Naive B cell (primary cell): ENCODE measurements around the gene GPX4. TPM values are rescaled to one million over a fixed set of nuclear protein-coding genes. Genes with fewer than 3 reads are reported as not detected.
A peak's percentile ranks its signal among the peaks of the same experiment; 100 is the strongest.

Source experiments
- ATAC-seq, 2 donors: fragments of 150-1000 bp; cut with Tn5 transposase; 2 replicates each; pipeline ENCODE4 v1.10.0; 2021; ENCODE audit warnings: low read depth in 2 of 2, mild to moderate bottlenecking in 2 of 2, moderate library complexity in 2 of 2
- DNase-seq: peaks from one replicate; pipeline ENCODE4 v3.0.0; 2022
- H3K27ac Mint-ChIP-seq, 6 donors: one replicate each; pipeline ENCODE4 v1.8.0; 2020 to 2022; ENCODE audit warnings: mild to moderate bottlenecking in 6 of 6, mixed read lengths in 6 of 6, moderate library complexity in 5 of 6, inconsistent platforms in 2 of 6
- H3K27me3 Mint-ChIP-seq, 3 donors: one replicate each; pipeline ENCODE4 v1.8.0; 2021 to 2022; ENCODE audit warnings: mixed read lengths in 3 of 3, mild to moderate bottlenecking in 1 of 3
- H3K36me3 Mint-ChIP-seq, 2 donors: one replicate each; pipeline ENCODE4 v1.8.0; 2020 to 2022; ENCODE audit warnings: mixed read lengths in 2 of 2, inconsistent platforms in 1 of 2, mild to moderate bottlenecking in 1 of 2
- H3K4me1 Mint-ChIP-seq, 3 donors: one replicate each; pipeline ENCODE4 v1.8.0; 2020 to 2022; ENCODE audit warnings: mixed read lengths in 3 of 3, inconsistent platforms in 1 of 3, mild to moderate bottlenecking in 1 of 3, moderate library complexity in 1 of 3
- H3K4me3 Mint-ChIP-seq, 8 donors: one replicate each; pipeline ENCODE4 v1.8.0; 2020 to 2022; ENCODE audit warnings: mild to moderate bottlenecking in 8 of 8, mixed read lengths in 8 of 8, moderate library complexity in 8 of 8, inconsistent platforms in 2 of 8
- H3K9me3 Mint-ChIP-seq, 7 donors: one replicate each; pipeline ENCODE4 v1.8.0; 2020 to 2022; ENCODE audit warnings: mixed read lengths in 7 of 7, mild to moderate bottlenecking in 5 of 7, inconsistent platforms in 2 of 7, moderate library complexity in 1 of 7
- polyA plus RNA-seq, 6 donors: library from polyadenylated mRNA; unstranded; fragments of 300-500 nt; fragmentation: Illumina TruSeq; gene quantifications; one replicate each; pipeline ENCODE4 v1.2.3, GENCODE V29; 2021; ENCODE audit warnings: low read depth in 6 of 6

GPX4 gene
- polyA plus RNA-seq, 6 donors from 2014 or later: 235 to 356 (median 314) TPM

DNA sequence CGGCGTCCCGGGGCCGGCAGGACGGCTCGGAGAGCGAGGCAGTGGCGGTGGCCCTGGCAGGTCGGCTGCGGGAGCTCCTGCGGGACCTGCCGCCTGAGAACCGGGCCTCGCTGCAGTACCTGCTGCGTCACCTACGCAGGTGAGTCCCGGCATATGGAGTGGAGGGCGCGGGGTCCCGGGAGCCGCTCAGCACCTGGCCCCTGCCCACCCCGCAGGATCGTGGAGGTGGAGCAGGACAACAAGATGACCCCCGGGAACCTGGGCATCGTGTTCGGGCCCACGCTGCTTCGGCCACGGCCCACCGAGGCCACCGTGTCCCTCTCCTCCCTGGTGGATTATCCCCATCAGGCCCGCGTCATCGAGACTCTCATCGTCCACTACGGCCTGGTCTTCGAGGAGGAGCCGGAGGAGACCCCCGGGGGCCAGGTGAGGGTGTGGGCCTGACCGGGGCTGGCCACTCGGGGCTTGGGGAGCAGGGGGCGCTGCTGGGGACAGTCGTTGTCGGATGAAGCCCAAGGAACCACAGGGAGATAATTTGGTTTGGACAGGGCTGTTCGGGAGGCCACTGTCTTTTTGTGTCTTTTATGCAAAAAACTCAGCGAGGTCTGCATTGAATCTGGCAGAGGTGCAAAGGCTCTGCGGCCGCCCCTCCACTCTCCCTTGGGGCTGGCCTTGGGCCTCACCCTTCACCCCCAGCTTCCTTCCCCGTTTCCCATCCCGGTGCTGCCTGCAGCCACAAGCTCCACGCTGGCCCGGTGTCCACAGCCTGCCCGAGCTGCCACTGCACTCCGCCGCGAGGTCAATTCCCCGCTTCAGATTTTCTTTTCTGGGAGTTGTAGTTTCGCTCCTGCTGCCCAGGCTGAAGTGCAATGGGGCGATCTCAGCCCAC lies 20.6 kb upstream of the GPX4 start:
- Mint-ChIP-seq H3K27ac (peak overlapping the region in 3 of 6 donors; percentile 28 to 82 (median 79)), H3K27me3 (no peaks in the 10 kb centered on the region), H3K4me1 (peaks cover 20 to 25% (median 23%) of the 10 kb centered on the region in 3 donors), H3K4me3 (no peak overlapping the region), H3K9me3 (no peaks in the 10 kb centered on the region), H3K36me3 (peaks cover 0 to 10% of the 10 kb centered on the region in 2 donors)
- no peak for DNase-seq
- ATAC-seq: no peak

DNA sequence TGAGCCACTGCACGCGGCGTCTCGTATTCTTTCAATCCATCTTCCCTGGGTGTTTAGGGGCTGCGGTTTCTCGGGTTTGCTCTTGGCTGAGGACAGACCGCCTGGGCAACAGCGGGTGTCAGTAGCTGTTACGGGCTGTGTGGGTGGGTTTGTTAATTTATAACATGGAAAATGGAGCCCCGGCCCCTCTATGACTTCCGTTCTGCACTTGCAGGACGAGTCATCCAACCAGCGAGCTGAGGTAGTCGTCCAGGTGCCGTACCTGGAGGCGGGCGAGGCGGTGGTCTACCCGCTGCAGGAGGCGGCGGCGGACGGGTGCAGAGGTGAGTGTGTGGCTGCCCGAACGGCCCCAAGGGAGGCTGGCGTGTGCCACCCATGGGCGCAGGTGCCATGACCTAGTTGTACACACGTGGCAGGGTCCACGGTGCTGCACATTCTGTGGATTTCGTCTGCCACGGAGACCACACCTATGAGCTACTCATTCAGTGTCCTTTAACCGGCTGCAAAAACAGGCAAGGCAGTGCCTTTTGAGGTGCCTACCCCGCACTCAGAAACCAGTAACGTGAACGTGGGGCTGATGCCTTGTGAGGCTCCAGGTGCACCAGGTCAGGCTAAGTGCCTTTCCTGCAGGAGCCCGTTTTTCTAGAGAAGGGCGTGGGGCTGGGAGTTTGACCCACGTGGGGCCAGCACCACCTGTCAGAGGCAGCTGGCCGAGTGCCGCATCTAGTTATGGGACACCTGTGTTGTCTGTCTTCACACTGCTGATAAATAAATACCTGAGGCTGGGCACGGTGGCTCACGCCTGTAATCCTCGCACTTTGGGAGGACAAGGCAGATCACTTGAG lies 19.5 kb upstream of the GPX4 start:
- peak overlapping the region in 2 of 8 donors; percentile 29 to 33 for H3K4me3 Mint-ChIP-seq
- peak overlapping the region in 5 of 6 donors; percentile 76 to 82 (median 81) for H3K27ac Mint-ChIP-seq
- H3K27me3 Mint-ChIP-seq: no peaks in the 10 kb centered on the region
- ATAC-seq (no peak), DNase-seq (no peak)
- H3K4me1 Mint-ChIP-seq: peaks cover 24 to 31% (median 31%) of the 10 kb centered on the region in 3 donors
- no peaks in the 10 kb centered on the region for H3K9me3 Mint-ChIP-seq
- H3K36me3 Mint-ChIP-seq: peaks cover 0 to 10% of the 10 kb centered on the region in 2 donors

DNA sequence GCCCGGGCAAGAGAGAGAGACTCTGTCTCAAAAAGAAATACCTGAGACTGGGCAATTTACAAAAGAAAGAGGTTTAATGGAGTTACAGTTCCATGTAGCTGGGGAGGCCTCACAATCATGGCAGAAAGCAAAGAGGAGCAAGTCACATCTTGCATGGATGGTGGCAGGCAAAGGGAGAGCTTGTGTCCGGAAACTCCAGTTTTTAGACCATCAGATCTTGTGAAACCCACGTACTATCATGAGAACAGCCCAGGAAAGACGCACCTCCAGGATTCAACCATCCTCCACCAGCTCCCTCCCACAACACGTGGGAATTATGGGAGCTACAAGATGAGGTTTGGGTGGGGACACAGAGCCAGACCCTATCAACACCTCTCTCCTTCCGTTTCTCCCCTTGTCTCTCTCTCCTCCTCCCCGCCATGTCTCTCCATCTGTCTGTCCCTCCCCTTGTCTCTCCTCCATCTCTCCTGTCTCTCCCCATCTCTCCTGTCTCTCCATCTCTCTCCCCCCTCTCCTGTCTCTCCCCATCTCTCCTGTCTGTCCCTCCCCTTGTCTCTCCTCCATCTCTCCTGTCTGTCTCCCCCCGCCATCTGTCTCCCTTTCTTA lies 18.6 kb upstream of the GPX4 start:
- Mint-ChIP-seq H3K9me3 (no peaks in the 10 kb centered on the region), H3K27ac (peak overlapping the region in 3 of 6 donors; percentile 74 to 81 (median 76)), H3K27me3 (no peaks in the 10 kb centered on the region), H3K4me3 (peak overlapping the region in 4 of 8 donors; percentile 33 to 72 (median 42)), H3K4me1 (peaks cover 24 to 33% (median 31%) of the 10 kb centered on the region in 3 donors), H3K36me3 (peaks cover 0 to 10% of the 10 kb centered on the region in 2 donors)
- ATAC-seq (no peak), DNase-seq (no peak)

DNA sequence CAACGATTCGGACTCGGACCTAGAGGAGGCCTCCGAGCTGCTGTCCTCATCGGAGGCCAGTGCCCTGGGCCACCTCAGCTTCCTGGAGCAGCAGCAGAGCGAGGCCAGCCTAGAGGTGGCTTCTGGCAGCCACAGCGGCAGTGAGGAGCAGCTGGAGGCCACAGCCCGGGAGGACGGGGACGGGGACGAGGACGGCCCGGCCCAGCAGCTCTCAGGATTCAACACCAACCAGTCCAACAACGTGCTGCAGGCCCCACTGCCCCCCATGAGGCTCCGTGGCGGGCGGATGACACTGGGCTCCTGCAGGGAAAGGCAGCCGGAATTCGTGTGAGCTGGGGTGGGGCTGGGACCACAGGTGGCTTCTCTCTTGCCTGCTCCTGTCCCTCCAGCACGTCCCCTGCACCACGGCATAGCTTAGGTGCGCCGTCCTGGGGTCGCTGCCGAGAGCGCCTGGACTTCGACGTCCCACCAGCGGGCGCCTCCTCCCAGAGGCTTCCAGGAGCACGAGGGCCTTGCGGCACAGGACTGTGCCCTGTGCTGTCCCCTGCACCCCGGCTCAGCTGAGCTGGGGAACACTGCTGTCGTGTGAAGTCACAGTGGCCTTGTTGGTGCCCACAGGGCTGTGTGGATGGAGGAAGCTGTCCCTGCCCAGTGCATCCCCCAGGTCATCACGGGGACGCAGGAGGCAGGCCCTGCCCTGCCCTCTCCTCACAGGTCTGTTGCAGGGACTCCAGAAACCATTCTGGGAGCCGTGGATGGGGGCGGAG lies 17.9 kb upstream of the GPX4 start:
- peaks cover 24 to 33% (median 30%) of the 10 kb centered on the region in 3 donors for H3K4me1 Mint-ChIP-seq
- ATAC-seq: no peak
- peaks cover 0 to 10% of the 10 kb centered on the region in 2 donors for H3K36me3 Mint-ChIP-seq
- no peaks in the 10 kb centered on the region for H3K27me3 Mint-ChIP-seq
- DNase-seq: no peak
- no peaks in the 10 kb centered on the region for H3K9me3 Mint-ChIP-seq
- peak overlapping the region in 2 of 8 donors; percentile 33 to 35 for H3K4me3 Mint-ChIP-seq
- H3K27ac Mint-ChIP-seq: peak overlapping the region in 4 of 6 donors; percentile 42 to 81 (median 66)

DNA sequence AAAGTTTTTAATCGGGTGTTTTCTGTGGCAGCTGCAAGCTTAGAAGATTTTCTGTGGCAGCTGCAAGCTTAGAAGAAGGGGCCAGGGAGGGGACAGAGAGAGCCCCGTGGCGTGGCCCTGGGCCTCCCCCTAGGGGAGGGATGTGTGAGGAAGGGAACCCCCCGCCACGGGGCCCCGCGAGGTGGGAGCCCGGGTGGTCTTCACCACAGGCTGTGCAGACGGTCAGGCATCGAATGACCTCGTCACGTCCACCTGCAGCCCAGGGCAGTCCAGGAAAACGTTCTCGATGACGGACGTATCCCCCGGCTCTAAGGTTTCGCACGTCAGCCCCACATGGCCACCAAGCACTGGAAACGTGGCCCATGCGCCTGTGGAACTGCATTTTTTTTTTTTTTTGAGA lies 17.2 kb upstream of the GPX4 start:
- H3K27me3 Mint-ChIP-seq: no peaks in the 10 kb centered on the region
- peaks cover 0 to 10% of the 10 kb centered on the region in 2 donors for H3K36me3 Mint-ChIP-seq
- no peak overlapping the region for H3K4me3 Mint-ChIP-seq
- ATAC-seq (no peak), DNase-seq (no peak)
- peak overlapping the region in 1 of 6 donors; percentile 36 for H3K27ac Mint-ChIP-seq
- H3K9me3 Mint-ChIP-seq: no peaks in the 10 kb centered on the region
- H3K4me1 Mint-ChIP-seq: peaks cover 24 to 33% (median 26%) of the 10 kb centered on the region in 3 donors

DNA sequence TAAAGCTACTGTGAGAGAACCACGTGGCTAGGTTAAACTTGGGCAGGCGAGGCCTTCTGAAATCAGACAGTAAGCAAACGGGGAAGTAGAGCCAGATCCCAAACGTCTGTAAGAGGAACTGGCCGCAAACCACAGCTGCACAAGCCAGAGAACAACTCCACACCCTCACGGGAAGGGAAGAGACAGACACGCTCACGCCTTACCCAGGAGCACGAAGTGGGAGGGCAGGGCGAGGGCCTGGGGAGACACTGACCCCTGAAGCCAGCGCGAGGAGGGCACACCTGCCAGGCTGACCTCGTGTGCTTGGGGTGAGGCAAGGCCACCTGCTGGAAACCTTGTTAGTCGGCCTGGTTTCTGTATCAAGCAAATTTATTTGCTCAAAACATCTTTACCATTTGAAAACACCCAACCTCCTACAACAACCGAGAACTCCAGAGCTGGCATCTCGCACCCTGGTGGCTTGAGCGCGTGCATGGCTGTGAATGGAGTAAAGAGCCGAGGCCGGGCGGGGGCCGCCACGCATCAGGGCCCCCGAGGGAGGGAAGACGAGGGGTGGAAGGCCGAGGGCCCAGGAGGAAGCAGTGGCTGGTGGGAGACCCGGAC lies 15.9 kb upstream of the GPX4 start:
- Mint-ChIP-seq H3K27me3 (no peaks in the 10 kb centered on the region), H3K36me3 (peaks cover 0 to 10% of the 10 kb centered on the region in 2 donors), H3K4me1 (peaks cover 26 to 33% (median 26%) of the 10 kb centered on the region in 3 donors), H3K9me3 (no peaks in the 10 kb centered on the region), H3K4me3 (peak overlapping the region; percentile 61 to 85 (median 74)), H3K27ac (peak overlapping the region; percentile 88 to 98 (median 94))
- DNase-seq: peak; percentile 71
- ATAC-seq: peak; percentile 82 to 83

DNA sequence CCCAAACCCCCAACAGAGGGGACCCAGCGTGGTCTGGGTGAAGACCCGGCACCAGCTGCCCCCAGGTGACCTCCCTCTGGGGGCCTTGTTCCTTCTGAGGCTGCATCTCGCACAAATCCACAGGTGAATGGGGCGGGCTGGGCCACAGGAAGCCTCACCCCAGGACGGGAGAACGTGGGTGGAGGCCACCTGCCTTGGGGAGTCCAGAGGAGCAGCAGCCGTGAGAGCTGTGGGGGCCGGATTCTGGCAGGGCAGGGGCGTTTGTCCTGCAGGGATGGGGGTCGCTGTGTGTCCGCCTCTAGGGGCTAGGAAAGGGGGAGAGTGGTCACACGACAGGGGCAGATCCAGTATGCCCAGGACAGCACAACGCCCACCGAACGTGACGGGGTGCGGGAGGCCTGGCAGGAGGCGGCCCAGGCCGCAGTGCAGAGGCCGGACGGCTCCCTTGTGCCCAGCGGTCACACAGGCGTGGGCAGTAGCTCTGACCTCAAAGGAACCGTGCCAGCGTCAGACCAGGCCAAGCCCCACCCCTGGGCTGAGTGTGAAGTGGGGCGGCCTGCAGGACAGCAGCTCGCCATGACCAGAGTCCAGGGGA lies 15.3 kb upstream of the GPX4 start:
- ATAC-seq (peak in 1 of 2 donors; percentile 1), DNase-seq (no peak)
- H3K27me3 Mint-ChIP-seq: no peaks in the 10 kb centered on the region
- H3K4me3 Mint-ChIP-seq: peak overlapping the region in 6 of 8 donors; percentile 47 to 74 (median 62)
- H3K4me1 Mint-ChIP-seq: peaks cover 31 to 39% (median 31%) of the 10 kb centered on the region in 3 donors
- H3K9me3 Mint-ChIP-seq: no peaks in the 10 kb centered on the region
- peaks cover 0 to 10% of the 10 kb centered on the region in 2 donors for H3K36me3 Mint-ChIP-seq
- H3K27ac Mint-ChIP-seq: peak overlapping the region in 4 of 6 donors; percentile 52 to 98 (median 92)

DNA sequence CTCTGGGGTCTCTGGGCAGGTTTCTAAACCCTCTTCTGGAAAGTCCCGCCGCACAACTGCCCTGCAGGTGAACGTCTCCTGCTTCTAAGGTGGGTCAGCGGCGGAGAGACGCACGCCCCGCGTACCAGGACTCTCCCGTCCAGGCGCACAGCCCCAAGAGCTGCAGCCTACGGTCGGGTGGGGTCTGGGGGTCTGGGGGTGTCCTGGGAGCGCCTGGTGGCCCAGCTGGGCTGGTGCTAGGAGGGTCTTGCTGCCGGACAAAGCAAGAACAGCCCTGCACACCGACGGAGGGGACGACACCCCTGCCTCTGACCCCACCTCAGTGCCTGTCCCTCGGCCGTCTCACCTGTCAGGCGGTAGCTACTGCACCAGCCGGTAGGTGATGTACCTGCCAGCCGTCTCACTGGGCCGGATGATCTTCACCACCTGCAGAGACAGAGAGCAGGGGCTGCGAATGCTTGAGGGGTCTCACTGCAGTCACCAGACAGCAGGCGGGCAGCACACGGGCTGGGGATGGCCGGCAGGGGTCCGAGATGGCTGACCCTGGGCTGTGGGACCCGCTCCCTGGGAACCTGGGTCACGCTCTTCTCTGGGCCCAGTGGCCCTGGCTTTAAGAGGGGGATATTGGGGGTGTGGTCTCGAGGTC lies 14.5 kb upstream of the GPX4 start:
- peaks cover 33 to 46% (median 38%) of the 10 kb centered on the region in 3 donors for H3K4me1 Mint-ChIP-seq
- ATAC-seq: no peak
- H3K36me3 Mint-ChIP-seq: peaks cover 0 to 10% of the 10 kb centered on the region in 2 donors
- peak overlapping the region in 1 of 8 donors; percentile 45 for H3K4me3 Mint-ChIP-seq
- peak overlapping the region in 1 of 6 donors; percentile 84 for H3K27ac Mint-ChIP-seq
- no peaks in the 10 kb centered on the region for H3K27me3 Mint-ChIP-seq
- H3K9me3 Mint-ChIP-seq: no peaks in the 10 kb centered on the region
- DNase-seq: no peak

DNA sequence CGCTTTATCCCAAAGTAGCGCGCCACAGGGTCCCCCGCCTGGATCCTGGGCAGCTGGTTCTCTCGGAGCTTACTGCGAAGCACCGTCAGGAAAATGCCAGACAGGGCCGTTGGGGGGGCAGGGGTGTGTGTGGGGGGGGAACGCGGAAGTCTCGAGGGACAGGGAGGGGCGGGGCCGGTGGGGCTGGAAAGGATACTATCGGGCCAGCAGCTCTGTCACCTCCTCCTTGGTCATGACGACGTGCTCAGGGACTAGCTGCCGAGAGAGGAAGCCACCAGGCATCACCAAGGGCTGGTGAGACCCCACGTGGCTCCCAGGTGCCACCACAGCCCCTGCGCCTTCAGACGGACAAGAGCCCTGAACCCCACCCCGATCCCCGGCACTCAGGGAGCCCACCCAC lies 13.9 kb upstream of the GPX4 start:
- Mint-ChIP-seq H3K4me3 (no peak overlapping the region), H3K36me3 (peaks cover 0 to 8% of the 10 kb centered on the region in 2 donors), H3K9me3 (no peaks in the 10 kb centered on the region), H3K27me3 (no peaks in the 10 kb centered on the region), H3K27ac (no peak overlapping the region), H3K4me1 (peaks cover 30 to 48% (median 38%) of the 10 kb centered on the region in 3 donors)
- DNase-seq (no peak), ATAC-seq (no peak)

DNA sequence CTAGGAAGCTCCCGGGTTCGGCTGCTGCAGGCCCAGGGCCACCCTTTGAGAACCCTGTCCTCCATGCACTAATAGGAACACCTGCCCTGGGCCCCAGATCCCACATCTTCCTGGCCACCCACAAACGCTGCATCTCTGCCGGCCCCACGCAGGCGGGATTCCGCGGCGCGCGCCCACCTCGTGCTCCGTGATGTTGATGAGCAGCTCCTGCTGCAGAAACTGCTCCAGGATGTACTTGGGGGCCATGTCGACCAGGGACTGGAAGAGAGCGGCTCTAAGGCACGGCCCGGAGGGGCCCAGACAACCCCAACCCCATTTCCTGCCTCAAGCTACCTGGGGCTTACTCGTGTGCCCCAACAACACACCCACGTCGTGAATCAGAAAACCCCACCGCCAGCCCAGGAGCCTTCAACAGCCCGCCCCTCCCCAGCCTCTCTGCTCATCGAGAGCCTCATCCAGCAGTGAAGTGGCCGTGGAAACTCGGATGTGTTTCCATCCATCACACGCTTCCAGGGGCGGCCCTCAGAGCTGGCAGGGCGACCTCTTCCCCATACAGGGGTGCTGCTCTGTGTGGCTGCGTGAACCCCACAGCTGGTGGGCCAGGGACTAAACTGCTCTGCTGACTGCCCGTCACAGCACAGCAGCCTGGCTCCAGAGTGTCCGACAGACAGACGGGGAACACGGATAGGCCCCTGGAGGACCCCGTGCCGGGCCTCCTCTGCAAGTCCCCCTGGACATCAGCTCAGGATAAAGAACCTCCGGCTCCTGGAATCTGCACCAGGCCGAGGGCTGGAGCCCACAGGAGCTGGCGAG lies 12.9 kb upstream of the GPX4 start:
- H3K9me3 Mint-ChIP-seq: no peaks in the 10 kb centered on the region
- no peaks in the 10 kb centered on the region for H3K27me3 Mint-ChIP-seq
- H3K4me1 Mint-ChIP-seq: peaks cover 32 to 49% (median 40%) of the 10 kb centered on the region in 3 donors
- no peaks in the 10 kb centered on the region for H3K36me3 Mint-ChIP-seq
- H3K4me3 Mint-ChIP-seq: peak overlapping the region in 3 of 8 donors; percentile 30 to 73 (median 61)
- DNase-seq (no peak), ATAC-seq (no peak)
- H3K27ac Mint-ChIP-seq: peak overlapping the region in 2 of 6 donors; percentile 11 to 68
